ENCODE measurements around the gene TMEM11.

Gene TMEM11, protein sequence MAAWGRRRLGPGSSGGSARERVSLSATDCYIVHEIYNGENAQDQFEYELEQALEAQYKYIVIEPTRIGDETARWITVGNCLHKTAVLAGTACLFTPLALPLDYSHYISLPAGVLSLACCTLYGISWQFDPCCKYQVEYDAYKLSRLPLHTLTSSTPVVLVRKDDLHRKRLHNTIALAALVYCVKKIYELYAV

DNA sequence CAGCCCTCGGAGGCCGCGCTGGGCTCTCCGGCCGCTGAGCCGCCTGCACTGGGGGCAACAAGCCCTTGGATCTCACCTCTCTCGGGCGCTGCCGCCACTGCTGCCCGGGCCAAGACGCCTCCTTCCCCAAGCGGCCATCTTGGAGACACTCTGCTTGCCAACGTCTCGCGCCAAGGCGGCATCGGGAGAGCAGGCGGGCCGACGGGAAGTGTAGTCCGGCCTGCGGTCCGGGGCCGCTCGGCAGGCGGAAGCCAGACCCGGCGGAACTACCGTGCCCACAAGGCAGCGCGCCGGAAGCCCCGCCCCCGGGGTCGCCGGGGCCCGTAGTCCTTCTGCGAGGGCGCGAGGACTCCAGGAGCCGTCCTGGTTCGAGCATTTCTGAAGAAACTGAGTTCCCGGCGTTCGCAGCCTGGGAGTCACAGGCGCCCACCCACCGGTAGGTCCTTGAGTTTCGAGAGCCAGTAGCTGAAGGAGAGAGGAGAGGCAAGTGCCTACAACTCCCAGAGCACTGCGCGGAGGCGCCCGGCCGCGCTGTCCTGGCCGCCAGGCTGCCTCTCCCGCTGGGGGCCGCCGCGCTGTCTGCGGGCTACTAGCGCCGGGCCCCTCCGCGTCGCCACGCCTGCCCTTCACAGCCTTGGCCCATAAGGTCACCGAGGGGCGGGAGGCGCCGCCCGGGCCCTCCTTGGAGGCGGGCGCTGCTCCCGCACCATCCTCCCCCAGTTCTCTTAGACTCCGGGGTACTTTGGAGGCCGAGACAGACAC, at the start of gene TMEM11:
Gene TMEM11 (minus strand): TSS at position 147 of the 762 bp plus-strand sequence. CDS start 9 bp downstream, at position 138.
- DNase-seq (ENCODE audit: low read depth in 2 of 2) = peak; percentile 82 to 85

DNA sequence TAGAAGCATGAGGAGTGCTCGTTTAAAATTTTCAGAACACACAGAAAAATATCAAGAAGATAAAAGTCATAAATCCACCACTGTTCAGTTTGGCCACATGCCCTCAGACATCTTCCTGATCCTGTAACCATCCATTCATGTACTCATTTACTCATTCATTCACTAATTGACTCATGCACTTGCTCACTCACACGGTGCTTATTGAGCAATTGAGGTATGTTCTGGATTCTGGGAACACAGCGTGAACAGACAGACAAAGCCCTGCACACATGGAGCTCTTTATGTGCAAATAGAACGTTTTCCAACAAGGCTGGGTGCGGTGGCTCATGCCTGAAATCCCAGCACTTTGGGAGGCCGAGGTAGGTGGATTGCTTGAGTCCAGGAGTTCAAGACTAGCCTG, 49.4 kb upstream of the TMEM11 start:
- DNase-seq (ENCODE audit: low read depth in 2 of 2) = peak in 1 of 2 experiments; percentile 35

DNA sequence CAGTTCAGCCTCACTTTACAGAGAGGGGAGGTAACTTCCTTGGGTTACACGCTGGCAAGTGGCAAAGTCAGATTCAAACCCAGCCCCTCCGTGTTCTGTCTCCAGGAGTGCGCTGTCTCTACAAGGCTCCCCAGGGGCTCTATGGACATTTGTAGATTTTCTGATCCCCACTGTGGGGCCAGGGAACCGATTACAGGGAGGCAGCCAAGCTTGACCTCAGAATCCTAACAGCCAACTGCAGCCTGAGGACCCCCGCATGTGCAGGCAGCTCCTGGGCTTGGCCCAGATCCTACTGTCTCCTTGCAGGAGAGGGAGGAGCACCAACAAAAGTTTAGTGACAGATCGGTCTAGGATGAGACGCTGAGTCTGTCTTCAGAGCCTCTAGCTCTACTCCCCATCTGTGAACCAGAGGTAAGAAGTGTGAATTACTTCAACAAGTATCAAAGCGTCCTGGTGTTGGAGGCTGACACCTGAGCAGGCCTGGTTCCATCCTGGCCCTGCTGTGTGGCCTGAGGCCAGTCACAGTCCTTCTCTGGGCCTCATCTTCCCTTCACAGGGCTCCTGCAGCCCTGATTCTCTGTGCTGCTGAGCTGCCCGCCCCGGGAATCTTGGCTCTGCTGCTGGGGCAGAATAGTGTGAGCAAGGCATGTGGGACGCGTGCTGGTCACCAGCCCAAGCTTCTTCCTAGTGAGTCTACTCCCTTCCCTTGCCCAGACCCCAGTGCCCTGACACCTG, 48.5 kb upstream of the TMEM11 start:
- no peak for DNase-seq (ENCODE audit: low read depth in 2 of 2)

DNA sequence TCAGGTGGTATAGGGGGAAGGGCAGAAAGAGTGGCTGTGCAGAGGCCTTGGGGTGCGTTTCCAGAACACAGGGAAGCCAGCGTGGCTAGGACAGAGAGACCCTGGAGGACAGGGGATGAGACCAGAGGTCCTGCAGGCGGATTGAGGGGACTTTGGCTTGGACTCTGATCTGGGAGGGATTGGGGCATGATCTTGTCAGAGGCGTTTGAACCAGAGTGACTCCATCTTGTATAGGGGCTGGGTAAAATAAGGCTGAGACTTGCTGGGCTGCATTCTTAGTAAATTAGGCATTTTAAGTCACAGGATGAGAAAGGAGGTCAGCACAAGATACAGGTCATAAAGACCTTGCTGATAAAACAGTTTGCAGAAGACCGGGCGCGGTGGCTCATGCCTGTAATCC, 44.6 kb upstream of the TMEM11 start:
- no peak for DNase-seq (ENCODE audit: low read depth in 2 of 2)

DNA sequence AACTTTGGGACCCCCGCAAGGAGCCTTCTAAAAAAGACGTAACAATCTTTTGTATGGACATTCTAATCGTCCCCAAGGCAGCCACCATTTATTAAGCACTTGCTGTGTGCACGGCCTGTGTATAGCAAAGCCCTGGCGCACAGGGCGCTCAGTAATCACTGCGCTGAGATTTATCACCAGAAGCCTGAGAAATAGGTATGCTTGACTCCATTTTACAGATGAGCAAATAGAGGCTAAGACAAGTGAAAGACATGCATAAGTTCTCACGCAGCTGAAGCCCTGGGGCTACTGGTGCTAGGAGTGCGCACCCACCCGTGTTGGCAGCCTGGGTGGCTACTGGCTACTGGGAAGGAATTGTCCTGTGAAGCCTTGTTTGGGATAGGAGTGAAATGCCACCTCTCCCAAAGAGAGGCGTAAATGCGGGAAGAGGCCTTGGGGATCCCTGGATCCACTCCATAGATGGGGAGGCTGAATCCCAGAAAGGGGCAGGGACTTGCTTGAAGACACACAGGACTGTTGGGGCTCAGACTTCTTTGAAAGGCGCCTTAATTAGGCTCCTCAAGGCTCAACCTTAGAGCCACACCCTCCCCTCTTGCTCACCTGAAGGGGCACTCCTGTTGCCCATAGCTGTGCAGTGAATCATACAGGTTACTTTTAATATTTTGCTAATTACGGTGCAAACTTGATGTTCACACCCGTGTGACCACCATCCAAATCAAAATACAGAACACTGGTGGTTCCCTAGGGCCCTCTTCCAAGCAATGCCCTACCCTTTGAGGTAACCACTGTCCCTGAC, 39.9 kb upstream of the TMEM11 start:
- no peak for DNase-seq (ENCODE audit: low read depth in 2 of 2)

DNA sequence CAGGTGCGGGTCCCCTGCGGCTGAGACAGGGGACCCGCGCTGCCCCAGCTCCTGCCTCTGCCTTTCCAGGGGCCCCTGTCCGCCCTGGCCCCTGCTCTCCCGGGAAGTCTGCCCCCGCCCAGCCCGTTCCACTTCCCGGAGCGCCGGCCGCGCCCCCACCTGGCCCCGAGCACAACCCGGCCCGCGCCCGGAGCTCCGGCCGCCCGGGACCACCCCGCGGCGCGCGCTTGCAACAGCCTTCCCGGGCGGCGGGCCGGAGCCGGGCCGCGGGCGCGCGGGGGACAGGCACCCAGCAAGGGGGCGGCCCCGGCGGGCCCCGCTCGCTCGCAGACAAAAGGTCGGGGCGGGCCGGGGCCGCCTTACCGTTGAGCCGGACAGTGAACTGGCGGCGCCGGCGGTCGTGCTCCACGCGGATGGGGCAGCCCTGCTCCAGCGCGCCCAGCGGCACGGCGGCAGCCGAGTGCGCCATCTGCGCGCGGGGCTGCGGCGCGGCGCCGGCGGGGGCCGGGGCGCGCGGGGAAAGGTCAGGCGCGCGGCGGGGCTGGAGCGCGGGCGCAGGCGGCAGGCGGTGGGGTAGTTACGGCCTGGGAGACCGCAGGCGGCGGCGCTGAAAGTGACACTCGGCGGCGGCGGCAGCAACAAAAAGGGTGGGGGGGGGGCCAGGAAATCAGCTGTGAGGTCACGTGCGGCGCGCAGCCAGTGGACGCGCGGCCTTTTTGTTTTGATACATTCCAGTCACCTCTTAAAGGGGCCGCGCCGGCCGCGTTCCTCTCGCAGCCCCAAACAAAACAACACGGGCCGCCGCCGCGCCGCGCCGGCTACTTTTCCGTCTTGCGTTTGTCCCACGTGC, 39.1 kb upstream of the TMEM11 start, which contains the start of gene NATD1:
Gene NATD1 (minus strand): TSS at position 615 of the 850 bp plus-strand sequence. CDS start 146 bp downstream, at position 469.
- DNase-seq (ENCODE audit: low read depth in 2 of 2) = peak; percentile 46 to 50

DNA sequence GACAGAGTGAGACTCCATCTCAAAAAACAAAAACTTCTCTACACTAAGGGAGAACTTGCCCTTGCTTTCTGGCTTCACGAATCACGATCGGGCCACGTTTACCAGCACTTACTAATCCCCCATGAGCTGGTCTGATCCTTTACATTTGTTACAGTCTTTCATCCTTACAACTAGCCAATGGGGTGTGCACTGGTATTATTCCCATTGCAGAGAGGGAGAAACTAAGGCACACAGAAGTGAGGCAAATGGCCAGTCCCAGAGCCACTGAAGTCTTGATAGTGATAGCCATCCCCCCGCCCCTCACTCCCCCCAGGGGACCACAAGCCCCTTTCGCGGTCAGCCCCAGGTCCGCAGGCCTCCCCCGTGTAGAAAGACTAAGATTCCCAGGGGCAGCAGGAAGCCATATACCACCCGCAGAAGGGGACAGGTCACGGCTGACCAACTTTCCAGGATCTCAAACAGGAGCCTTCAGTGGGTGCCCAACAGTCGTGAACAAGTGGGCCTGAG, 38.4 kb upstream of the TMEM11 start:
- DNase-seq (ENCODE audit: low read depth in 2 of 2) = no peak

DNA sequence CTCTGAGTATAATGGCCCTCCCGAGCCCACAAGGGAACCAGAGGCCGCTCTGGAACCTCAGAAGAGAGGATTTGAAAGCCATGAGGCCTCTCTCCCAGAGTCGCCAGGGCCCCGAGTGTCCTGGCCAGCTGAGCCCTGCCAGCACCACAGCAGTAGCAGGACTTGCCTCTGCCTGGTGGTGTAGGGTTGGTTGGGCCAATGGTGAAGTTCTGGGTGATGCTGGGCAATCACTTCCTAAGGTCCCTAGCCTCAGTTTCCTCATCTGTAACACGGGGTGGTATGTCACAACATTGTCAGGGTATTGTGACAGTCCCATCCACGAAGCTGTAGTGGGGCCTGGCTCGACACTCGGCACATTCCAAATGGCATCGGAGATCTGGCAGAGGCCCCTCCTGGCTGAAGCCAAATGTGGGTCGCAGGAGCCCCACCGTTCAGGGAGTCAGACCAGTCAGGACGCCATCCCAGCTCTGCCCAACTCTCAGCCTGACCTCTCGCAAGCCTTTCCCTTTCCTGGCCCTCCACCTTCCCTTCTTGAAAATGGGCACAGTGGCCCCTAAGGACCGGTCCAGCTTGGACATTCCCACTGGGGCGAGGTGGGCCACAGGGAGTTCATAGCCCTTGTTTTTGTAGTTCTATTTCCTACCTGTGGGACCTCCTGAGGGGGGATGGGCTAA, 37.5 kb upstream of the TMEM11 start:
- no peak for DNase-seq (ENCODE audit: low read depth in 2 of 2)

DNA sequence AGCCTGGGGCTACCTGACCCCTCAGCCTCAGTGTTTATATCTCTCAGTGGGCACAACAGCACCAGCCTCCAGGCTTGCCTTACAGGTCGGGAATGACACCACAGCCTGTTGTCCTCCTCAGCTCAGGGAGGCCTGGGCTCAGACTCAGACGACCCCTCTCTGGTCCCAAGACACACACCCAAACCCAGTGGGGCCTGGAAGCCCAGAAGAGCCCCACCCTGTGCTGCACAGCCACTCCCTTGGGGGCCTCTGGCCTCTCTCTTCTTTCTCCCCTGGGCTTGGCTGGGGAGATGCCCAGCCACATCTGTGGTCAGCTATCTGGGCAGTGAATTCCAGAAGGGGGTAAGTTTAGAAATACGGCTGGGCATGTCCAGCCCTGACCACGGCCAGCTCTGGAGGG, 36.9 kb upstream of the TMEM11 start:
- no peak for DNase-seq (ENCODE audit: low read depth in 2 of 2)

DNA sequence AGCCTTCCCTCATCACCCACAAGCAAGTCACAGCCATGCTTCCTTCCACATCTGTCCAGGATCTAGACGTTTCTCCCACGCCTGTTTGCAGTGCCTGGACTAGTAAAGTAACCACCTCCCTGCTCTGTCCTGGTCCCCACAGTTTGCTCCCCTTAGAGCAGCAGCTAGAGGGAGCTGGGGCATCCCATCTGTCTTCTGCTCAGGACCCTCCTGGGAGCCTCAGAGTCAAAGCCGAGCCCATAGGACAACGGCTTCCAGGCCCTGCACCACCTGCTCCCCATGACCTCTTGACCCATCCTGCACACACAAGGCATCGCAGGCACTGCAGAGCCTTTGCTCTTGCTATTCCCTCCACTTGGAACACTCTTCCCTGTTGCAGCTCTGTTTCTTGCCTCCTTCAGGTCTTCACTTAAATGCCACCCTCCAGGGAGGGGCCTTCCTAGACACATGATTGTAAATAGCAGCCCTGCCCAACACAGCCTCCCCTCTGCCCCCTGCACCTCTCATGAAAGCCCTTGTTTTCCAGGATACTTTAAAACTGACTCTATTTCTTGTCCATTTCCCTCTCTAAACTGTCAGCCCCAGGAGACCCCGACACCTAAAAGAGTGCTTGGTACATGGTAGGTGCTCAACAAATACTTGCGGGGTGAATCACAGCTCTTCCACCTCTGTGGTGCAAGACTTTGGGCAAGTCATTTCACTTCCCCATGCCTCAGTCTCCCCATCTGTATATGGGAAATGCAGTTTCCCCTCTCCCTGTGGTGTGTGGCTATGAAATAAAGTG, 36.2 kb upstream of the TMEM11 start:
- no peak for DNase-seq (ENCODE audit: low read depth in 2 of 2)

DNA sequence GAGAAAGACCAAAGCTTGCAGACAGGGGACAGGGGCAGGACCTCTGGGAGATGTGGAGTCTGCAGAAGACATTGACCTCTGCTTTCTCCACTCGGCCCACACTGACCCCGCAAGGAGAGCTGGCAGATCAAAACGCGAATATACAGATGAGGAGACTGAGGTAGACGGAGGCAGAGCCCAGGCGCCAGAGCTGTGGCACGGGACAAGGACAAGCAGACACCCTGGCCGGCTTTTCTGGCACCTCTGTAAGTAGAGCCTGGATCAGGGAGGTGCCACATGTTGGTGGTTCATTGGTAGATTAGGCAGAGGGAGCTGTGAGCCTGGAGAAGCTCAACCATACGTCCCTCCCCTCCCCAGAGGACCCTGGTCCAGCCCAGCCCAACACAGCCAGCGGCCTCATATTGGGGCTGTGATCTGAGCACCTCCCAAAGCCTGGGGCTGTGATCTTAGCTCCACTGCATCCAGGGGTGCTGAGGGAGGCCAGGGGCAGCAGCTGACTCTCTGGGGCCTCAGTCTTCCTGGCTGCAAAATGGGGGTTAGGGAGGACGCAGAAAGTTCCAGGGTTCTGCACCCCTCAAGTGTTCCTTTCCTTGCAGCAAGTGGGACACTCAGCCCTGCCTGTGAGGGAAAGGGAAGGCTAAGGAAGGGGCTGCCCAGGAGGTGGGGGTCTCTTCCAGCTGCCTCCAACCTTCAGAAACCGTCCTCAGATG, 35.3 kb upstream of the TMEM11 start:
- no peak for DNase-seq (ENCODE audit: low read depth in 2 of 2)

DNA sequence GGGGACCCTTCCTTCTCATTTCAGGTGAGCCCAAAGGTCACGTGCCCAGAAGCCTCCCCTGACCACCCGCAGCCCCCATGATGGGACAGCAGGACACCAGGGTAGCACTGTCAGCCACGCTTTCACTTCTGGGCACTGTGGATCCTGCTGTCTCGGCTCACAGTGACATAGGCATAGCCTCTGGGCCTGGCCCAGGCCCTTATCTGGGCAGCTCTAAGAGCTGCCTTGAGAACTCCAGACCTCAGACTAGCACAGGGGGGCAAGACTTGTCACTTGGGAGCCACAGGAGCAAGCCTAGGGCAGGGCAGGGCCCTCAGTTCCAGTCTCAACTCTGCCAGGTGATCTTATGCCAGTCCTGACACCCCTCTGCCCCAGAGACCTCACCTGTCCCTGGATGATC, 34.5 kb upstream of the TMEM11 start:
- no peak for DNase-seq (ENCODE audit: low read depth in 2 of 2)

DNA sequence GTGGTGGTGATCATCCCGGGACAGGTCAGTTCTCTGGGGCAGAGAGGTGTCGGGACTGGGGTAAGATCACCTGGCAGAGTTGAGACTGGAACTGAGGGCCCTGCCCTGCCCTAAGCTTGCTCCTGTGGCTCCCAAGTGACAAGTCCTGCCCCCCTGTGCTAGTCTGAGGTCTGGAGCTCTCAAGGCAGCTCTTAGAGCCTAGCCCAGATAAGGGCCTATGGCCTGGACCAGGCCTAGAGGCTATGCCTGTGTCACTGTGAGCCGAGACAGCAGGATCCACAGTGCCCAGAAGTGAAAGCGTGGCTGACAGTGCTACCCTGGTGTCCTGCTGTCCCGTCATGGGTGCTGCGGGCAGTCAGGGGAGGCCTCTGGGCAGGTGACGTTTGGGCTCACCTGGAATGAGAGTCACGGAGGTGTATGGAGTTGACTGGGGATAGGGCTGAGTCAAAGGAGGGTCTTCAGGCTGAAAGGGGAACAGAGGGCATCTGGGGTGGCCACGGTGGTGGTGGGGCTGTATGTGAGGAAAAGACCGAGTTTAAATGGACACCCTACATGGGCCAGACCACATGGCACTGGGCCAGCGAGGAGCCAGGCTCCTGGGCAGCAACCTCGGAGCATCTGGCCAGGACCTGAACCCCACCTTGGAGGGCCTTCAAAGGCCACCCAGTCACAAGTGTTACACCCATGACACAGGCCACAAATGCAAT, 33.7 kb upstream of the TMEM11 start:
- no peak for DNase-seq (ENCODE audit: low read depth in 2 of 2)

DNA sequence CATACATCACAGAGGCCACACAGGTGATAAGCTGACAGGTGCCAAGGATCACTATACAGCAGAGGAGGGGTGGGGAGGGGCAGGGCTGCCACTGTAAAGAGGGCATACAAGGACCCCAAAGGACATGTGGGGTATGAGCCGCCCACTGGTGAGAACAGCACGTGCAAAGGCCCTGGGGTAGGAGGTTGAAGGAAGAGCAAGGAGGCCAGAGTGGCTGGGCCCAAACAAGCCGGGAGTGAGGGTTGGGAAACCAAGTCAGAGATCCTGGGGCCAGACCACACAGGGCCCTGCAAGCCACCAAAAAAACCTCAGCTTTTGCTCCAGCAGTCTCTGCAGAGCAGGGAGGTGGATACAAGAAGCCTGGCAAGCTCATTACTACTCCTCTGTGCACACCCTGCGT, 32.7 kb upstream of the TMEM11 start:
- no peak for DNase-seq (ENCODE audit: low read depth in 2 of 2)

DNA sequence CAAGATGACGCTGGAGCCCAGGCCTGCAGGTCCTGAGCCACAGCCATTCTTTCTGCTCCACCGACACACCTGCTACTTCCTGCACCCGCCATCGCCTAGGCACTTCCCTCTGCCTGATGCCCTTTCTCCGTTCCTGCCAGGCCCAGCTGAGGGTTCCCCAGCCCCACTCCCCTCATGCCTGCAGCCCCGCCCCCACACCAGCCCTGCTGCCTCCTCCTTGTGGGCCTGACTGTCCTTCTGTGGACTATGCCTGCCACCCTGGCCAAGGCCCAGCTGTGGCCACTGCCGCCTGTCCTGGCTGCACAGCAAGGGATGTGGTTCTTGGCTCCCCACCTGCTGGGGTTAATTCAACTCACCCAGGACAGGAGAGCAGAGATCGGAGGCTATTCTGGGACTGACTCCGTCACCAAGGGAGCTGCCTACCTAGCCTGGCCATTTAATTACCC, 31.7 kb upstream of the TMEM11 start:
- DNase-seq (ENCODE audit: low read depth in 2 of 2) = no peak

DNA sequence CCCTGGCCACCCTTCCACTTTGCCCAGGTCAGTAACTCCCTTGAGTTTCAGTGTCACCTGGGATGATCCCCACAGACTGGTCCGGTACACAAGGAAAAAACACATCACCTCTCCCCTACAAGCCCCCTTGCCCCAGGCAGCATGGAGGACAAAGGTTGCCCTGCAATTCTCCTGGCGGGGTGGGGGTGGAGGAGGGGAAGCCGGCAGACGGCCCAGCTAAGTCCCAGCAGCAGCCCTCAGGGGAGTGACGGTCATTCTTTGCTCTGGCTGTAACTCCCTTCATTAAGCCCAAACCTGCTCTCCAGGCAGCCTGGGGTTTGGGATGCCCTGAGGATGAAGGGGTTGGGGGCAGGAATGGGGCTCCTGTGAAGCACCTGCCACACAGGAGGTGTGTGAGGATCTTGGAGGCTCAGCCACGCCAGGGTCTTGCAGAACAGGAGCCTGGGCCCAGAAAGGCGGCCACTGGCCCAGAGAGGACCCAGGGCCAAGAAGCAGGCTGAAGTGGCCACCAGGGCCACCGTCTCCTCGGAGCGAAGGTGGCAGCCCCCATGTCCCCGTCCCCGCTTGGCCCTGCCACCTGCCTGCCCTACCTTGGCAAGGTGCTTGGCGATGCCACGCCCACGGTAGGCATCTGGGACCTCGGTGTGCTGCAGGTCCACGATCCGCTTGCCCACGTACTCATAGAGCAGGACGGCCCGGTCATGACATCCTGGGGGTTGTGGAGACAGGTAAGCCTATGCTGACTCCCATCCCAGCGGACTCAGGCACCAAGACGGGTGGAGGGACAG, 29.7 kb upstream of the TMEM11 start:
- no peak for DNase-seq (ENCODE audit: low read depth in 2 of 2)

Data from fibroblast of skin of left quadriceps (primary cell).